ENCODE results near the gene RXRA. TPM values are rescaled to one million over a fixed set of nuclear protein-coding genes. Genes with fewer than 3 reads are reported as not detected.

Gene RXRA
- total and polyA plus RNA-seq, 2 of the 13 experiments (the other 11 are each of a cell fraction or from before 2014, with no cell fraction given): 18.9 to 29.2 TPM

DNA sequence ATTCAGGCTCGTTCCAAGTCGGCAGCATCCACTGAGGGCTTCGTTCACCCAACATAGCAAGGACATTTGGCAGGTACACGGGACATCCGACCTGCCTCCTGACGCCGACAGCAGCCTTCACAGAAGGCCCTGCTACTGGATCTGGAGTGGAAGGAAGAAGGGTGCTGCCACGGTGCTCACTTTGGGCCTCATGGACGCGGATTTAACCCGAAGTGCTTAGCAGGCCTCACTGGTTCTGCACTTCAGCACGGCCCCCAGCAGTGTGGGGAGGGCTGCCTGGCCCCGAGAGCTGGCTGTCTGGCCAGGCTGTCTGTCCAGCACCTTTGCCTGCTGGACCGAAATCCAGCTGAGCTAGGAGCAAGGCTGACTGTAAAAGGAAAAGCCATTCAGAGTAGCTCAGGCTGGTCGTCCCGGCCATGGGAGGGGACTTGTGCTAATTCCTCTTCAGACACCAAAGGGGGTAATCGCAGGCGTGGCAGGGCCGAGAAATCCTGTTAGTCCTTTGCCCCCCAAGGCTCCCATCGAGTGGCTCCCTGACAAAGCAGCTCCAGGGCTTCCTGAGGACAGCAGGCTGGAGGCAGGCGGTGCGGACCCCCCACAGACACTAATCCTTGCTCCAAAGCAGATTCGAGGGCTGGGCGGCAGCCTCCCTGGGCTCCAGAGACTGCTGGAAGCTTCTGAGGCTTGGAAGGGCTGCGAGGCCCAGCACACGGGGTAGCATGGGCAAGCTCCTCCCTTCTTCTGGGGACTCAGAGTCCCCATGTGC, 11.1 kb upstream of the RXRA start:
- in situ Hi-C loops (cut with HindIII; ENCODE audit: extremely low pct_ligation_motif_present, low pct_unique_long_range_greater_than_20kb) (no loop called here), intact Hi-C loops (cut with micrococcal nuclease; ENCODE audit: unreplicated experiment) (no loop called here)
- H2AFZ ChIP-seq (ENCODE audit: low read length): no peak overlapping the region
- H3K9me3 ChIP-seq (ENCODE audit: low read length): no peaks in the 10 kb centered on the region
- H3K4me1 ChIP-seq (ENCODE audit: insufficient read depth, low read length): peaks cover 57% of the 10 kb centered on the region
- POLR2A ChIA-PET: interaction anchor here (0.9 kb wide), 1 partner anchor 13 kb away, joined by 4 read pairs; no protein-coding TSS in a partner anchor
- no peak for TF ChIP-seq SIX1 (CRISPR knock-in tag; IDR thresholded peaks at IDR 0.05; ENCODE audit: borderline replicate concordance)
- TF ChIP-seq MTF2 (CRISPR knock-in tag; IDR thresholded peaks at IDR 0.05; ENCODE audit: borderline replicate concordance): peak; percentile 69; the same call in 1 of the 2 replicates
- TF ChIP-seq, protein P1, sequence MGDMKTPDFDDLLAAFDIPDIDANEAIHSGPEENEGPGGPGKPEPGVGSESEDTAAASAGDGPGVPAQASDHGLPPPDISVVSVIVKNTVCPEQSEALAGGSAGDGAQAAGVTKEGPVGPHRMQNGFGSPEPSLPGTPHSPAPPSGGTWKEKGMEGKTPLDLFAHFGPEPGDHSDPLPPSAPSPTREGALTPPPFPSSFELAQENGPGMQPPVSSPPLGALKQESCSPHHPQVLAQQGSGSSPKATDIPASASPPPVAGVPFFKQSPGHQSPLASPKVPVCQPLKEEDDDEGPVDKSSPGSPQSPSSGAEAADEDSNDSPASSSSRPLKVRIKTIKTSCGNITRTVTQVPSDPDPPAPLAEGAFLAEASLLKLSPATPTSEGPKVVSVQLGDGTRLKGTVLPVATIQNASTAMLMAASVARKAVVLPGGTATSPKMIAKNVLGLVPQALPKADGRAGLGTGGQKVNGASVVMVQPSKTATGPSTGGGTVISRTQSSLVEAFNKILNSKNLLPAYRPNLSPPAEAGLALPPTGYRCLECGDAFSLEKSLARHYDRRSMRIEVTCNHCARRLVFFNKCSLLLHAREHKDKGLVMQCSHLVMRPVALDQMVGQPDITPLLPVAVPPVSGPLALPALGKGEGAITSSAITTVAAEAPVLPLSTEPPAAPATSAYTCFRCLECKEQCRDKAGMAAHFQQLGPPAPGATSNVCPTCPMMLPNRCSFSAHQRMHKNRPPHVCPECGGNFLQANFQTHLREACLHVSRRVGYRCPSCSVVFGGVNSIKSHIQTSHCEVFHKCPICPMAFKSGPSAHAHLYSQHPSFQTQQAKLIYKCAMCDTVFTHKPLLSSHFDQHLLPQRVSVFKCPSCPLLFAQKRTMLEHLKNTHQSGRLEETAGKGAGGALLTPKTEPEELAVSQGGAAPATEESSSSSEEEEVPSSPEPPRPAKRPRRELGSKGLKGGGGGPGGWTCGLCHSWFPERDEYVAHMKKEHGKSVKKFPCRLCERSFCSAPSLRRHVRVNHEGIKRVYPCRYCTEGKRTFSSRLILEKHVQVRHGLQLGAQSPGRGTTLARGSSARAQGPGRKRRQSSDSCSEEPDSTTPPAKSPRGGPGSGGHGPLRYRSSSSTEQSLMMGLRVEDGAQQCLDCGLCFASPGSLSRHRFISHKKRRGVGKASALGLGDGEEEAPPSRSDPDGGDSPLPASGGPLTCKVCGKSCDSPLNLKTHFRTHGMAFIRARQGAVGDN (CRISPR knock-in tag; IDR thresholded peaks at IDR 0.05): 0 out of 2 replicates have a peak, but pooled peaks have one; percentile 27
- TF ChIP-seq ONECUT2 (CRISPR knock-in tag; IDR thresholded peaks at IDR 0.05): no peak
- H3K27ac ChIP-seq (ENCODE audit: extremely low read length, insufficient read depth, low read length): no peak overlapping the region
- no peaks in the 10 kb centered on the region for H4K20me1 ChIP-seq (ENCODE audit: insufficient read depth, low read length)
- H3K4me2 ChIP-seq (ENCODE audit: low read depth, low read length): peak overlapping the region; percentile 11; the same call in 1 of the 2 replicates
- no peak overlapping the region for H3K9ac ChIP-seq (ENCODE audit: insufficient read depth, low read depth, low read length)
- DNase-seq (ENCODE audit: low spot score): no peak
- BruUV-seq (replicated peaks): no TSS peak
- H3K79me2 ChIP-seq (ENCODE audit: insufficient read depth, low read length): no peaks in the 10 kb centered on the region
- peak; percentile 8; the same call in 2 of the 3 replicates for ATAC-seq
- peaks cover 25 to 54% of the 10 kb centered on the region in 2 experiments for H3K27me3 ChIP-seq (ENCODE audit: control insufficient read depth in 1 of 2, insufficient read depth in 2 of 2, low read length in 2 of 2)
- H3K36me3 ChIP-seq (replicated peaks in 1 of 2; ENCODE audit: control insufficient read depth in 1 of 2, insufficient read depth in 2 of 2, low read length in 2 of 2): no peaks in the 10 kb centered on the region
- 50% methylated on average over 2 of the region's 26 CpGs for WGBS (ENCODE audit: low lambda C conversion rate)
- FAIRE-seq: no peak
- H3K4me3 ChIP-seq (replicated peaks in 1 of 3; ENCODE audit: insufficient read depth in 1 of 3, low read depth in 2 of 3, low read length in 3 of 3): peak overlapping the region in 1 of 3 experiments; percentile 3; a peak in 1 of 6 replicates
- CTCF ChIA-PET (ENCODE audit: low intra/inter-chr PET ratio, low total read pairs): no interaction called here
